A673 (cell line): Measurements from ENCODE around the gene METTL2B. TPM values are rescaled to one million over a fixed set of nuclear protein-coding genes. Genes with fewer than 3 reads are reported as not detected.

Experiments used
- BruUV-seq: library from RNA; stranded (reverse); fragments of 400-500 nt; replicated peaks from 2 replicates; lab custom pipeline; 2021; lab: Mats Ljungman, UMichigan
- CTCF ChIA-PET: fragments of 300-600 bp; sonication (Branson Sonifier 250); formaldehyde crosslinking; loops from one replicate; lab custom pipeline; 2022; ENCODE audit warnings: antibody characterized with exemption; lab: Charles Lee
- POLR2A ChIA-PET: fragments of 300-600 bp; sonication (Branson Sonifier 250); formaldehyde crosslinking; loops from one replicate; lab custom pipeline; 2022; ENCODE audit warnings: antibody characterized with exemption; ENCODE audit not compliant: low non-redundant PET; lab: Charles Lee
- DNase-seq: peaks from one replicate; pipeline ENCODE4 v3.0.0-alpha.2; 2015; ENCODE audit warnings: low spot score
- H3K27ac ChIP-seq: fragments of 200-600 bp; sonication (generic); 2 replicates; pipeline ENCODE4 v1.5.1; 2016; ENCODE audit warnings: mixed run types, low read depth, mild to moderate bottlenecking, mixed read lengths, antibody characterized with exemption, low read length; ENCODE audit not compliant: poor library complexity, severe bottlenecking
- H3K27me3 ChIP-seq: fragments of 200-600 bp; sonication (generic); replicated peaks from 2 replicates; pipeline ENCODE4 v1.6.1; 2017; ENCODE audit warnings: mixed run types, low read depth, mild to moderate bottlenecking, mixed read lengths, antibody characterized with exemption, low read length; ENCODE audit not compliant: insufficient read depth, poor library complexity
- H3K36me3 ChIP-seq: fragments of 200-600 bp; sonication (generic); 2 replicates; pipeline ENCODE4 v1.6.1; 2016; ENCODE audit warnings: mixed run types, mild to moderate bottlenecking, mixed read lengths, antibody characterized with exemption, low read length; ENCODE audit not compliant: insufficient read depth, poor library complexity, severe bottlenecking
- H3K4me1 ChIP-seq: fragments of 200-600 bp; sonication (generic); 2 replicates; pipeline ENCODE4 v1.6.1; 2017; ENCODE audit warnings: mixed run types, mild to moderate bottlenecking, mixed read lengths, antibody characterized with exemption, low read length; ENCODE audit not compliant: insufficient read depth, poor library complexity, severe bottlenecking
- H3K4me3 ChIP-seq: fragments of 200-600 bp; sonication (generic); 2 replicates; pipeline ENCODE4 v1.5.1; 2016; ENCODE audit warnings: low read depth, mixed run types, mild to moderate bottlenecking, mixed read lengths, low read length; ENCODE audit not compliant: poor library complexity, severe bottlenecking
- H3K9me3 ChIP-seq: fragments of 200-600 bp; sonication (generic); 2 replicates; pipeline ENCODE4 v1.6.1; 2016; ENCODE audit warnings: mixed run types, low read depth, mild to moderate bottlenecking, mixed read lengths, antibody characterized with exemption, low read length; ENCODE audit not compliant: poor library complexity, severe bottlenecking
- EZH2 ChIP-seq: fragments of 200-600 bp; sonication (generic); IDR thresholded peaks from 2 replicates; pipeline ENCODE4 v1.6.1; 2017; ENCODE audit warnings: borderline replicate concordance, low read depth, mild to moderate bottlenecking, mixed read lengths, antibody characterized with exemption, low read length; ENCODE audit not compliant: poor library complexity, severe bottlenecking
- intact Hi-C: fragments of 100-400 bp; cut with micrococcal nuclease; formaldehyde crosslinking; loops from one replicate; pipeline ENCODE4 v1.10.0; 2022; ENCODE audit not compliant: unreplicated experiment
- total RNA-seq: library from RNA; stranded (reverse); gene quantifications from 2 replicates; pipeline ENCODE4 v1.2.3, GENCODE V29; 2021
- TF ChIP-seq, protein P1 (sequence below): fragments of 300-800, 200-600 bp; sonication (generic); conservative IDR thresholded peaks from 2 replicates; pipeline ENCODE4 v1.5.1; 2017; ENCODE audit warnings: low read depth, mild to moderate bottlenecking, antibody characterized with exemption, low read length, moderate library complexity, mixed read lengths

The METTL2B gene
- total RNA-seq, 1 experiment from 2014 or later = 53.8 TPM

DNA sequence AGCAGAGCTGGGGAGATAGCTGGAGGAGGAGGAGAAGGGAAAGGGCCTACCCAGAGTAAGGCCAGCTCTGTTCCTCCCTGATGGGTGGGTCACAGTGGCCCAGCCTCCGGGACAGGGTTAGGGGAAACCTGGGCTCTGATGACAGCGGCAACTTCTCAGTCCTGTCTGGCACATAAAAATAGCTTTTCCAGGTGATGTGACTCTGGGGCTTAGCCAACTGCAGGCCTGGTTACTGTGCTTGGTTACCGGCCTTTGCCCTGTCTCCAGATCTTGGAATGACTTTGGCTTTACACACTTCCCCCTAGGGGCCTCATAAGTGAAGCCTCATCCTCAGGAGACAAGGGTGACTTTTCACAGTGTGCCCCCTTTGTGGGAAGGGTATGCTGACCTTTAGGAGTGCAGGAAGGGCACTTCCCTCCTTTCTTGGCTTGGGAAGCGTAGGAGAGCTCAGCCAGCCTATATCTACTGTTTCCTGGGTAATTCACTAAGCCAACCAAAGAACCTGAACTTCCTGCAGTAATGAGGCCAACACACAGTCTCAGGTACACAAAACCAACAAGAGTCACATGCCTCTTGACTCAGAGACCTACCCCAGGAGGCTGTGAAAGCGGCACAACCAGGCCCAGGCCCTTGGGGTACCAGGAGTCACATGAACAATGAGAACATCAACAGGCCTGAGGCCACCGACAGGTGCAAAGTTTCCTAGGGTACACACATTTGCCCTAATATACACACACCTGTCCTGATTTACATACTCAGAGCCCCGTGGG is 32.5 kb upstream of the METTL2B start:
- Histone ChIP-seq H3K27me3 (no peaks in the 10 kb centered on the region), H3K4me3 (no peak overlapping the region), H3K36me3 (no peaks in the 10 kb centered on the region), H3K4me1 (no peaks in the 10 kb centered on the region), H3K27ac (no peak overlapping the region), H3K9me3 (no peaks in the 10 kb centered on the region)
- BruUV-seq = no TSS peak
- no peak for DNase-seq
- ChIA-PET CTCF (interaction anchor here (1.3 kb wide), 1 partner anchor 17 kb away, joined by 5 read pairs; no protein-coding TSS in a partner anchor), POLR2A (interaction anchor here (0.6 kb wide), 1 partner anchor 33 kb away, joined by 4 read pairs; the partner anchor contains the start of gene METTL2B)
- TF ChIP-seq, protein P1, sequence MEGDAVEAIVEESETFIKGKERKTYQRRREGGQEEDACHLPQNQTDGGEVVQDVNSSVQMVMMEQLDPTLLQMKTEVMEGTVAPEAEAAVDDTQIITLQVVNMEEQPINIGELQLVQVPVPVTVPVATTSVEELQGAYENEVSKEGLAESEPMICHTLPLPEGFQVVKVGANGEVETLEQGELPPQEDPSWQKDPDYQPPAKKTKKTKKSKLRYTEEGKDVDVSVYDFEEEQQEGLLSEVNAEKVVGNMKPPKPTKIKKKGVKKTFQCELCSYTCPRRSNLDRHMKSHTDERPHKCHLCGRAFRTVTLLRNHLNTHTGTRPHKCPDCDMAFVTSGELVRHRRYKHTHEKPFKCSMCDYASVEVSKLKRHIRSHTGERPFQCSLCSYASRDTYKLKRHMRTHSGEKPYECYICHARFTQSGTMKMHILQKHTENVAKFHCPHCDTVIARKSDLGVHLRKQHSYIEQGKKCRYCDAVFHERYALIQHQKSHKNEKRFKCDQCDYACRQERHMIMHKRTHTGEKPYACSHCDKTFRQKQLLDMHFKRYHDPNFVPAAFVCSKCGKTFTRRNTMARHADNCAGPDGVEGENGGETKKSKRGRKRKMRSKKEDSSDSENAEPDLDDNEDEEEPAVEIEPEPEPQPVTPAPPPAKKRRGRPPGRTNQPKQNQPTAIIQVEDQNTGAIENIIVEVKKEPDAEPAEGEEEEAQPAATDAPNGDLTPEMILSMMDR = no peak
- no peak for TF ChIP-seq EZH2
- intact Hi-C loops = no loop called here

DNA sequence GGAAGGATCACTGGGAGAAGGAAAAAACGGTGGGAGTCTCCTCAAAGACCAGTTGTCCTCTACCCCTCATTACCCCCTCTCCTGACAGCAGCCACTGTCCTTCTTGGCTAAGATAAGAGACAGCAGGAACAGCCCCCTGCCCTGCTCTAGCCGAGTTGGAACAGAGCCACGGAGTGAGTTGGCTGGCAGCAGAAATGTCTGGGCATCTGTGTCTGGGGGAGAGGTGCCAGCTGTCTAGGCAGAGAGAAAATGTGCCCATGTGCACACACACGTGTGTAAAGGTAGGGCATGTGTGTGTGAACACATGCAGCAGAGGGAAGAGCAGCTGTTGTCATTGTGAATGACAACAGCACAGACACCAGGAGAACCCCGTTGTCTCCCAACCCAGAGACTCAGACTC is 30.2 kb upstream of the METTL2B start:
- ChIA-PET POLR2A (no interaction called here), CTCF (no interaction called here)

DNA sequence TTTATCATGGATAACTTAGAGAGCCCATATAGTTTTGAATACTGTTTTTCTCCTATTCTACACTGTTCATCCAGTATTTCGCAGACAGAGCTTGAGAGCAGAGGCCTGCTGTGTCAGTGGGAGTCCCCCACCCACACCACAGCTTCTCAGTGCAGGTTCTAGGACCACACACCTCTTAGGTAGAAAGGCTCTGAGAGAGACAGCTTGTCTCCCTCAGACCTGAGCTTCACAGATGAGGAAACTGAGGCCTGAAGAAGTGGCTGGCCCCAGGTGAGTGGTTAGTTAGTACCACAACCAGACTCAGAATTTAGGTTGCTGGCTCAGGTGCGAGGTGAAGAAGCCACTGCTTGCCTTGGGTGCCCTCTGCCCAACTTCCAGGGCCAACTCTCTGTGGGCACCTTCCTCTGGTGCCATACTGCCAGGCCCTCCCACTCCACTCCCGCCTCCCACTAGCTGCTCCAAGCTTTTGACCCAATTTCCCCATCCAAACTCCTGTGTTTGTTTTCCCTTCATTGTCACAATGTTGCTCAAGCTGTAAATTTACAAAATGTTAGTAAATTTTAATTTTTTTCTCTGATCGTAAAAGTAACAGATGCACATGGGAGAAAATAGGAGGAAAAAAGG is 28.5 kb upstream of the METTL2B start:
- Histone ChIP-seq H3K27me3 (no peaks in the 10 kb centered on the region), H3K4me3 (no peak overlapping the region), H3K9me3 (no peaks in the 10 kb centered on the region), H3K36me3 (no peaks in the 10 kb centered on the region), H3K4me1 (no peaks in the 10 kb centered on the region), H3K27ac (no peak overlapping the region)
- DNase-seq = no peak
- ChIA-PET CTCF (no interaction called here), POLR2A (no interaction called here)
- TF ChIP-seq, protein P1 = no peak
- no peak for TF ChIP-seq EZH2
- no TSS peak for BruUV-seq
- intact Hi-C loops = no loop called here

More for the DNA sequence above, 30.2 kb upstream of the METTL2B start:
- no peaks in the 10 kb centered on the region for H3K9me3 ChIP-seq
- intact Hi-C loops = no loop called here
- no peaks in the 10 kb centered on the region for H3K27me3 ChIP-seq
- BruUV-seq = no TSS peak
- no peaks in the 10 kb centered on the region for H3K4me1 ChIP-seq
- no peak overlapping the region for H3K4me3 ChIP-seq
- no peak for DNase-seq
- no peak for TF ChIP-seq EZH2
- TF ChIP-seq, protein P1 = no peak
- no peak overlapping the region for H3K27ac ChIP-seq
- H3K36me3 ChIP-seq = no peaks in the 10 kb centered on the region
